COR-L47 (cell line): ENCODE data around the gene CSPG4.
"Not testable (repeated sequence)": the region's sequence is repeated elsewhere in the genome, so short reads cannot be mapped to it uniquely, and the experiment has no call there.

Source experiments
- DNase-seq: peaks from one replicate; lab custom pipeline; 2025; lab: John Stamatoyannopoulos, UW

The CSPG4 gene

GRCh38 chr15:75688831-75689230 lies 23.8 kb downstream of the CSPG4 start:
- no peak for DNase-seq

- no peak for DNase-seq
These were observed 24.4 kb downstream of the CSPG4 start for GRCh38 chr15:75688278-75688557.

GRCh38 chr15:75687486-75688277 lies 25.0 kb downstream of the CSPG4 start:
- no peak for DNase-seq

GRCh38 chr15:75686212-75686642 lies 26.4 kb downstream of the CSPG4 start:
- peak; percentile 43 for DNase-seq

- DNase-seq: no peak
These were observed 27.5 kb downstream of the CSPG4 start for GRCh38 chr15:75685195-75685594.

GRCh38 chr15:75684648-75685047 lies 28.0 kb downstream of the CSPG4 start:
- DNase-seq: no peak

- DNase-seq: peak; percentile 23
These were observed 28.9 kb downstream of the CSPG4 start for GRCh38 chr15:75683646-75684312.

GRCh38 chr15:75682181-75683135 lies 30.2 kb downstream of the CSPG4 start:
- DNase-seq: no peak

GRCh38 chr15:75680007-75680789 lies 32.5 kb downstream of the CSPG4 start:
- no peak for DNase-seq

- not testable (repeated sequence) for DNase-seq
These were observed 34.3 kb downstream of the CSPG4 start for GRCh38 chr15:75678324-75678690.

- no peak for DNase-seq
These were observed 35.0 kb downstream of the CSPG4 start for GRCh38 chr15:75677465-75678323.

GRCh38 chr15:75676688-75677464 lies 35.8 kb downstream of the CSPG4 start:
- DNase-seq: no peak

- no peak for DNase-seq
These were observed 36.9 kb downstream of the CSPG4 start for GRCh38 chr15:75675579-75676404.

GRCh38 chr15:75674366-75674765 lies 38.3 kb downstream of the CSPG4 start:
- no peak for DNase-seq

GRCh38 chr15:75673426-75674235 lies 39.0 kb downstream of the CSPG4 start:
- no peak for DNase-seq

GRCh38 chr15:75672646-75673425 lies 39.8 kb downstream of the CSPG4 start:
- no peak for DNase-seq
